Right lobe of liver (tissue), 4 donors: ENCODE results near the gene DIP2C.

Source experiments
- CTCF ChIP-seq, 4 donors: fragments of 200-600 bp in 3 of 4; fragments of 450-650 bp in 1 of 4; IDR thresholded peaks; one replicate each; pipeline versions ENCODE4 v1.5.1 to v1.8.0; 2016 to 2022; ENCODE audit warnings: antibody characterized with exemption in 4 of 4, mild to moderate bottlenecking in 2 of 4
- POLR2A ChIP-seq: fragments of 450-650 bp; IDR thresholded peaks from one replicate; pipeline ENCODE4 v1.6.1; 2017; ENCODE audit warnings: antibody characterized with exemption, mild to moderate bottlenecking
- donor health status: DM: no; HTN: no; CAD: no.
- donor health status: DM: no; HTN: no; CAD: no.
- donor health status: DM: no; HTN: yes; CAD: no.

GRCh38 chr10:569961-570627 lies 119.4 kb downstream of the DIP2C start:
- TF ChIP-seq POLR2A (no peak), CTCF (IDR thresholded peaks at IDR 0.05) (no peak)
